Activated CD8-positive, alpha-beta T cell treated with anti-CD3 and anti-CD28 coated beads for 36 hours (primary cell): ENCODE measurements around the gene ZMPSTE24. TPM values are rescaled to one million over a fixed set of nuclear protein-coding genes. Genes with fewer than 3 reads are reported as not detected.

Source experiments
- ATAC-seq: fragments of 200-7000 bp; cut with Tn5 transposase; one replicate; pipeline ENCODE4 v1.10.0; 2021; ENCODE audit warnings: mild to moderate bottlenecking, moderate library complexity
- CTCF ChIA-PET: fragments of 350-600 bp; sonication (Branson Sonifier 250); formaldehyde crosslinking; loops from one replicate; lab custom pipeline; 2021; ENCODE audit warnings: antibody characterized with exemption; lab: Charles Lee
- POLR2A ChIA-PET: fragments of 350-600 bp; sonication (Branson Sonifier 250); formaldehyde crosslinking; loops from one replicate; lab custom pipeline; 2021; ENCODE audit warnings: antibody characterized with exemption; lab: Charles Lee
- DNase-seq: peaks from one replicate; pipeline ENCODE4 v3.0.0-alpha.2; 2020
- H3K27ac Mint-ChIP-seq: one replicate; pipeline ENCODE4 v1.8.0; 2021; ENCODE audit warnings: mild to moderate bottlenecking, mixed read lengths
- H3K27me3 Mint-ChIP-seq: one replicate; pipeline ENCODE4 v1.8.0; 2021; ENCODE audit warnings: mixed read lengths
- H3K36me3 Mint-ChIP-seq: one replicate; pipeline ENCODE4 v1.8.0; 2021; ENCODE audit warnings: low read depth, mixed read lengths
- H3K4me1 Mint-ChIP-seq: one replicate; pipeline ENCODE4 v1.8.0; 2021; ENCODE audit warnings: low read depth, mixed read lengths
- H3K4me3 Mint-ChIP-seq: one replicate; pipeline ENCODE4 v1.8.0; 2021; ENCODE audit warnings: mild to moderate bottlenecking, moderate library complexity, mixed read lengths
- H3K9me3 Mint-ChIP-seq: one replicate; pipeline ENCODE4 v1.8.0; 2021; ENCODE audit warnings: mixed read lengths
- intact Hi-C: fragments of 100-400 bp; cut with micrococcal nuclease; formaldehyde crosslinking; loops from one replicate; pipeline ENCODE4 v1.10.0; 2022
- total RNA-seq, 2 experiments: library from RNA; stranded (reverse); gene quantifications; one replicate each; pipeline ENCODE4 v1.2.3, GENCODE V29; 2021
- TF ChIP-seq, protein P1 (sequence below): fragments of 200-600 bp; IDR thresholded peaks from one replicate; pipeline ENCODE4 v1.8.0; 2022; ENCODE audit warnings: antibody characterized with exemption, mild to moderate bottlenecking

The ZMPSTE24 gene
- total RNA-seq, 2 experiments from 2014 or later, result 20.1 to 21.2 TPM

- H3K4me3 Mint-ChIP-seq, result peak overlapping the region; percentile 33
- H3K4me1 Mint-ChIP-seq, result peaks cover 31% of the 10 kb centered on the region
- POLR2A ChIA-PET, result interaction anchor here (0.7 to 2.9 kb wide), 6 partner anchors 30 to 192 kb away, joined by 3 to 11 read pairs (median 4); partner anchors contain the start of genes RLF and ZMPSTE24
- no peaks in the 10 kb centered on the region for H3K36me3 Mint-ChIP-seq
- intact Hi-C loops, result loop anchor here (10.0 kb wide), 2 partner anchors 91 to 159 kb away; no protein-coding TSS in a partner anchor
- TF ChIP-seq, protein P1, sequence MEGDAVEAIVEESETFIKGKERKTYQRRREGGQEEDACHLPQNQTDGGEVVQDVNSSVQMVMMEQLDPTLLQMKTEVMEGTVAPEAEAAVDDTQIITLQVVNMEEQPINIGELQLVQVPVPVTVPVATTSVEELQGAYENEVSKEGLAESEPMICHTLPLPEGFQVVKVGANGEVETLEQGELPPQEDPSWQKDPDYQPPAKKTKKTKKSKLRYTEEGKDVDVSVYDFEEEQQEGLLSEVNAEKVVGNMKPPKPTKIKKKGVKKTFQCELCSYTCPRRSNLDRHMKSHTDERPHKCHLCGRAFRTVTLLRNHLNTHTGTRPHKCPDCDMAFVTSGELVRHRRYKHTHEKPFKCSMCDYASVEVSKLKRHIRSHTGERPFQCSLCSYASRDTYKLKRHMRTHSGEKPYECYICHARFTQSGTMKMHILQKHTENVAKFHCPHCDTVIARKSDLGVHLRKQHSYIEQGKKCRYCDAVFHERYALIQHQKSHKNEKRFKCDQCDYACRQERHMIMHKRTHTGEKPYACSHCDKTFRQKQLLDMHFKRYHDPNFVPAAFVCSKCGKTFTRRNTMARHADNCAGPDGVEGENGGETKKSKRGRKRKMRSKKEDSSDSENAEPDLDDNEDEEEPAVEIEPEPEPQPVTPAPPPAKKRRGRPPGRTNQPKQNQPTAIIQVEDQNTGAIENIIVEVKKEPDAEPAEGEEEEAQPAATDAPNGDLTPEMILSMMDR, result no peak
- ATAC-seq, result no peak
- no peaks in the 10 kb centered on the region for H3K9me3 Mint-ChIP-seq
- peaks cover 9% of the 10 kb centered on the region for H3K27me3 Mint-ChIP-seq
- no peak for DNase-seq
- CTCF ChIA-PET, result interaction anchor here (0.6 to 5.3 kb wide), 34 partner anchors 16 to 511 kb away, joined by 3 to 108 read pairs (median 5); partner anchors contain the start of genes RLF and SMAP2
- no peak overlapping the region for H3K27ac Mint-ChIP-seq
Measured at GRCh38 chr1:40313958-40314720, 56.1 kb downstream of the ZMPSTE24 start.

DNA sequence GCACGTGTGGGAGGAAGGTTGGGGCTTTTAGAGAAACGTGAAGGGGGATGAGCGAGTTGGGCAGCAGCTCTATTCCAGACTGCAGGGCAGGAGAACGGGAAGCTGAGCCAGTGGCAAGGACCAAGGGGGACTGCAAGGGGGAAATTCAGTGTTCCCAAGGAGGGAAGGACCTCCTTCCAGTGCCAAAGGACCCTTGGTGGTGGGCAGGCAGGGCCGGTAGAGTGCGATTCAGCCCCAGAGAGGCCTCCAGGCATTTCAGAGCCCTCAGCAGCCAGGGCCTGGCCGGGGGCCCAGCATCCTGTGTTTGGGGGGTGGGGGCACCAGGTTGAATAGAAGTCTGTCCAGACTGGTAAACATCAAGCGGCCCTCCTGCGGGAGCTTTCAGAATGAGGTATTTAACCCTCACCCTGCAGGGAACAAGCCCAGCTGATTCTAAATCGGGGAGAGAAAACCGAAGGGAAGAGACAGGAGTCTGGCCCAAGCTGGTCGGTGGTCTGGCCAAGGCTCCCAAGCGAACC is 56.7 kb downstream of the ZMPSTE24 start:
- Mint-ChIP-seq H3K9me3 (no peaks in the 10 kb centered on the region), H3K4me1 (peaks cover 31% of the 10 kb centered on the region), H3K36me3 (no peaks in the 10 kb centered on the region), H3K27ac (no peak overlapping the region), H3K4me3 (peak overlapping the region; percentile 79), H3K27me3 (peaks cover 9% of the 10 kb centered on the region)
- ChIA-PET POLR2A (interaction anchor here (0.6 to 2.9 kb wide), 14 partner anchors 14 to 206 kb away, joined by 3 to 11 read pairs (median 3); partner anchors contain the start of genes RLF and ZMPSTE24), CTCF (interaction anchor here (0.5 to 5.3 kb wide), 52 partner anchors 9 to 511 kb away, joined by 3 to 108 read pairs (median 5); partner anchors contain the start of genes RLF and SMAP2)
- TF ChIP-seq, protein P1, result no peak
- ATAC-seq (no peak), DNase-seq (no peak)
- intact Hi-C loops, result loop anchor here (10.0 kb wide), 2 partner anchors 90 to 160 kb away; no protein-coding TSS in a partner anchor

GRCh38 chr1:40315239-40315794 is 57.3 kb downstream of the ZMPSTE24 start:
- peak; percentile 92 for DNase-seq
- H3K4me1 Mint-ChIP-seq, result peaks cover 31% of the 10 kb centered on the region

DNA sequence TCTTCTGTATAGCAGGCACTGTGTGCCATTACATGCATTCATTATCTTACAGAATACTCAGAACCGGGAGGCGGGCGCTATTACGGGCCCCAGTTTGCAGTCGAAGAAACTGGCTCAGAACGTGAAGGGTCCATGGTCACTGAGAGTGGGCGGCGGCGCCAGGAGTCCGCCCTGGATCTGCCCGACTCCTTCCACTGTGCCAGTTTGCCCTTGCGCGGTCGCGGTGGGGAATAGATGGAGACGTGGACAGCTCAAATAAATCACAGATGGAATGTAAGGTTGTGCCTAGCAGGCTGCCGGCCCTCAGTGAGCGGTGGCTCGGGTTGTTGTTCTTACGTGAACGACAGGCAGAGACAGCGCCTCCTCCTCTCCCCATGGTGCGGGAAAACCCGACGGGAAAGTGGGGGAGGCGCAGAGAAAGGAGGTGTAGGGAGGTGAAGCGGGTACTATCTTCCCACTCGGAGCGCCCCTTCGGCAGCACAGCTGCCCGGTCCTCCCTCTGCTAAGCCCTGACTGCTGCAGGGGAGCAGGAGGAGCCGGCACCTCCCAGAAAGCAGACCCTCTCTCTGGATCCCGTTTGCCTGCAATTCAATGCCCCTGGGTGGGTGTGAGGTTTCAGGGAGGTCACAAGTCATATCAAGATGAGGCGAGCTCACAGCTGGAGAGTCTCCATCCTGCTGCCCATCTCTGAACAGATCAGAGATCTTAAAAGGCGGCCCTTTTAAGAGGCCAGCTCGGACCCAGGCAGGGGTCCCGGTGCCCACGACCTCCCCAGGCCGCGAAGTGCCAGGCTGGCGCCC is 58.0 kb downstream of the ZMPSTE24 start:
- TF ChIP-seq, protein P1, result no peak
- Mint-ChIP-seq H3K36me3 (no peaks in the 10 kb centered on the region), H3K9me3 (no peaks in the 10 kb centered on the region), H3K27ac (peak overlapping the region; percentile 60), H3K27me3 (peaks cover 9% of the 10 kb centered on the region), H3K4me1 (peaks cover 31% of the 10 kb centered on the region), H3K4me3 (peak overlapping the region; percentile 79)
- ChIA-PET CTCF (interaction anchor here (0.7 to 5.3 kb wide), 33 partner anchors 10 to 242 kb away, joined by 3 to 108 read pairs (median 6); partner anchors contain the start of genes RLF and SMAP2), POLR2A (interaction anchor here (0.8 to 2.9 kb wide), 17 partner anchors 15 to 193 kb away, joined by 3 to 11 read pairs (median 4); partner anchors contain the start of genes EXO5, RLF and ZMPSTE24)
- intact Hi-C loops, result loop anchor here (10.0 kb wide), 2 partner anchors 89 to 161 kb away; no protein-coding TSS in a partner anchor
- ATAC-seq (peak; percentile 10), DNase-seq (peak; percentile 48)

More at GRCh38 chr1:40315239-40315794, 57.3 kb downstream of the ZMPSTE24 start:
- Mint-ChIP-seq H3K9me3 (no peaks in the 10 kb centered on the region), H3K27ac (no peak overlapping the region), H3K4me3 (peak overlapping the region; percentile 79), H3K36me3 (no peaks in the 10 kb centered on the region), H3K27me3 (peaks cover 9% of the 10 kb centered on the region)
- POLR2A ChIA-PET, result interaction anchor here (0.6 to 2.9 kb wide), 20 partner anchors 14 to 207 kb away, joined by 3 to 11 read pairs (median 3); partner anchors contain the start of genes EXO5, RLF and ZMPSTE24
- CTCF ChIA-PET, result interaction anchor here (0.5 to 5.3 kb wide), 57 partner anchors 10 to 512 kb away, joined by 3 to 108 read pairs (median 5); partner anchors contain the start of genes RLF and SMAP2
- intact Hi-C loops, result loop anchor here (10.0 kb wide), 2 partner anchors 89 to 161 kb away; no protein-coding TSS in a partner anchor
- TF ChIP-seq, protein P1, result peak; percentile 93
- peak; percentile 82 for ATAC-seq
